ENCODE results near the gene CTNNAL1. TPM values are rescaled to one million over a fixed set of nuclear protein-coding genes. Genes with fewer than 3 reads are reported as not detected.

CTNNAL1 gene
- total RNA-seq, 1 donor from 2014 or later = 61.9 TPM

DNA sequence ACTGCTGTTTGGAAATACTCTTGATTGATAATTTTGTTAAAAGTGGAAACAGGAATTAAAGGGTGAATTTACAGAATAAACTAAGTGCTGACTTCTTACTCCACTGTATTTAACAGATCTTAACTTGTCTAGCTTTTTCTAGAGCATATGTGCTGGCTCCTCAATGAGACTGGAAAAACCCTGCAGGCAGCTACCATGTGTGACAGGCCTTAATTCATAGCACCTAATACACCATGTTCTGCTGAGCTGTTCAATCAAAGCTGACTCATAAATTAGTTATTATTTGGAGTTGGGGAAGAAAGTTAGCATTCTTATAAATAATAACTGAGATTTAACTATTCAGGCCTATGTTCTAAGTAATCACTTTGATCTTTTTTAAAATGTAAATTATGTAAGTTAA is 29.4 kb downstream of the CTNNAL1 start:
- no peak overlapping the region for H3K27ac Mint-ChIP-seq (ENCODE audit: unreplicated experiment)
- peaks cover 14% of the 10 kb centered on the region for H3K36me3 Mint-ChIP-seq (ENCODE audit: low read depth)
- H3K4me1 Mint-ChIP-seq = no peaks in the 10 kb centered on the region
- H3K27me3 Mint-ChIP-seq (ENCODE audit: low read depth) = no peaks in the 10 kb centered on the region
- no peak for DNase-seq (ENCODE audit: low read depth, low spot score)
- H3K4me3 Mint-ChIP-seq = no peak overlapping the region
- TF ChIP-seq, protein P1, sequence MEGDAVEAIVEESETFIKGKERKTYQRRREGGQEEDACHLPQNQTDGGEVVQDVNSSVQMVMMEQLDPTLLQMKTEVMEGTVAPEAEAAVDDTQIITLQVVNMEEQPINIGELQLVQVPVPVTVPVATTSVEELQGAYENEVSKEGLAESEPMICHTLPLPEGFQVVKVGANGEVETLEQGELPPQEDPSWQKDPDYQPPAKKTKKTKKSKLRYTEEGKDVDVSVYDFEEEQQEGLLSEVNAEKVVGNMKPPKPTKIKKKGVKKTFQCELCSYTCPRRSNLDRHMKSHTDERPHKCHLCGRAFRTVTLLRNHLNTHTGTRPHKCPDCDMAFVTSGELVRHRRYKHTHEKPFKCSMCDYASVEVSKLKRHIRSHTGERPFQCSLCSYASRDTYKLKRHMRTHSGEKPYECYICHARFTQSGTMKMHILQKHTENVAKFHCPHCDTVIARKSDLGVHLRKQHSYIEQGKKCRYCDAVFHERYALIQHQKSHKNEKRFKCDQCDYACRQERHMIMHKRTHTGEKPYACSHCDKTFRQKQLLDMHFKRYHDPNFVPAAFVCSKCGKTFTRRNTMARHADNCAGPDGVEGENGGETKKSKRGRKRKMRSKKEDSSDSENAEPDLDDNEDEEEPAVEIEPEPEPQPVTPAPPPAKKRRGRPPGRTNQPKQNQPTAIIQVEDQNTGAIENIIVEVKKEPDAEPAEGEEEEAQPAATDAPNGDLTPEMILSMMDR (conservative IDR thresholded peaks at IDR 0.05) = no peak
- H3K9me3 Mint-ChIP-seq = peaks cover 3% of the 10 kb centered on the region

DNA sequence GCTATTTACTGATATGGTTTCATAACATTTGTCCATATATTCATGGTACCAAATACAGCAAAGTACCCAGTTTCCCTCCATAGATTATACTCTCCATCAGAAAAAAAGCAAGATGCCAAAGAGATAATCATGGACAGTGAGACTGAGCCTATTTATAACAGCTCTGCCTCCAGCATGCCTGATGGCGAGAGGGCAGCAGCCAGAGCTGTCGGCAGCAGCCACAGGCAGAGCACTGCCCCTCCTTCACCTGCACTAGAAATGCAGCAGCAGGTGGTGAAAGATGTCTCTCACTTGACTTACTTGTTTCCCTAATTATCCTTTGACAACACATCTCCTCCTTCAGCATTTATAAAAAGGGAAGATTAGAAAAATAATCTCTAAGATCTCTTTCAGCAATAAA is 32.4 kb downstream of the CTNNAL1 start:
- Mint-ChIP-seq H3K27ac (ENCODE audit: unreplicated experiment) (no peak overlapping the region), H3K36me3 (ENCODE audit: low read depth) (peaks cover 10% of the 10 kb centered on the region), H3K4me3 (no peak overlapping the region), H3K27me3 (ENCODE audit: low read depth) (no peaks in the 10 kb centered on the region), H3K4me1 (no peaks in the 10 kb centered on the region), H3K9me3 (no peaks in the 10 kb centered on the region)
- TF ChIP-seq, protein P1 (conservative IDR thresholded peaks at IDR 0.05) = no peak
- DNase-seq (ENCODE audit: low read depth, low spot score) = no peak

DNA sequence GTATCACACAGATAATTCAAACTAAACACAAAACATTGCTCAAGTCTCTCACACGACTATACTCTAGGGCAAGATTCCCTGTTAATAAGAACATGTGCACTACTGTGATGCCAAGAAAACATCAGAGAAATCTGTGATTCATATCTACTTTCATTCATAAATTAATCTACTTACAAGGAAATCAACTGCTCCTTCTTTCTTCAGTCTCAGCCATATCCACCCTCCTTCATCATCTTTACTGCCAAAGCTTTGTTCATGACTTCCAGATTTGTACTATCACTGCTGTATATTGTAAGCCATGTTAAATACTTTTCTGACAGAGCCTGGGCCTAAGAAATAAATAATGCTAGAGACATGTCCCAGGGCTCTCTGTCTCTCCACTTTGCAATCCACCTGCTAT is 35.1 kb downstream of the CTNNAL1 start:
- Mint-ChIP-seq H3K36me3 (ENCODE audit: low read depth) (peaks cover 14% of the 10 kb centered on the region), H3K27ac (ENCODE audit: unreplicated experiment) (no peak overlapping the region), H3K4me1 (no peaks in the 10 kb centered on the region), H3K9me3 (no peaks in the 10 kb centered on the region), H3K27me3 (ENCODE audit: low read depth) (no peaks in the 10 kb centered on the region), H3K4me3 (no peak overlapping the region)
- TF ChIP-seq, protein P1 (conservative IDR thresholded peaks at IDR 0.05) = no peak
- no peak for DNase-seq (ENCODE audit: low read depth, low spot score)

DNA sequence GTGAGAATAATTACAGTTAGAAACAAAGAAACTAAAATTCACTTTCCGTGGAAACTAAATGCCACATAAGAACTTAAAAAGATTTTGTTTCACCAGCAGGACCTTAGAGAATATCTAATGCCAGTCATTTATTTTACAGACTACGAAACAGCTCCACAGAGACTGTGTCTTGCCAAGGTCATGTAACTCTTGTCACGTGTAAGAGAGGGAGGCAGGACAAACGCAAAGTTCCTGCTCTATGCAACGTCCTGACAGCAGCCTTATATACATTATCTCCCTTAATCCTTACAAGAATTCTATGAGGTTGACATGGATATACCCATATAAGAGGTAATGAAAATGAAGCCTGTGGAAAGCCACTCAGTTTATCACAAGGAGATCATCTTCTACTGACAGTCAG is 39.4 kb downstream of the CTNNAL1 start:
- no peak overlapping the region for H3K27ac Mint-ChIP-seq (ENCODE audit: unreplicated experiment)
- H3K36me3 Mint-ChIP-seq (ENCODE audit: low read depth) = peaks cover 28% of the 10 kb centered on the region
- peaks cover 7% of the 10 kb centered on the region for H3K9me3 Mint-ChIP-seq
- no peak for DNase-seq (ENCODE audit: low read depth, low spot score)
- TF ChIP-seq, protein P1 (conservative IDR thresholded peaks at IDR 0.05) = no peak
- no peaks in the 10 kb centered on the region for H3K27me3 Mint-ChIP-seq (ENCODE audit: low read depth)
- no peaks in the 10 kb centered on the region for H3K4me1 Mint-ChIP-seq
- no peak overlapping the region for H3K4me3 Mint-ChIP-seq

DNA sequence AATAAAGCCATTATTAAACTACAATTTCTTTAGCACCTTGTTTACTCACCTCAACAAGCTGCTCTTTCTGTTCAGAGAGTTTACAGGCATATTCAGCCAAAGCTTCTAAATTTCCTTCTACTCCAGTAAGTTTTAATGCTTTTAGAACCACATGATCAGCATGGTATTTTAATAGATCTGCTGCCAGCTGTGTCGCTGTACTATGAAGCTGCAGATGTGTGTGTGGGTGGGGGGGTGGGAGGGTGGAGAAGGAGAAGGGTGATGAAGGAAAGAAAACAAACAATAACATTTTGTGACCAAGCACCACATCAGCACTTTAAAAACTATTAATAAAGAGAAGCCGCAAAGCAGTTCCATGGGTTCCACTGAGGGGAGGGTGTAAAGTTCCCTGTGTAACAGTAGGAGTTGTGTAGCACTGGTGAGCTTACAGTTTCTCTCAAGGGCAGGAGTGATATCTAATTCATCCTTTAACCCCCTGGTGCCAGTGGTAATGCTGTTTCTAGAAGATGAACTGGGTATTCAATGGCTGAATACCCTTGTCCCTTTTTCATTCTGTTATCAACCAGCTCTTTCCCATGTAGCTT is 40.6 kb downstream of the CTNNAL1 start:
- Mint-ChIP-seq H3K27ac (ENCODE audit: unreplicated experiment) (no peak overlapping the region), H3K36me3 (ENCODE audit: low read depth) (peaks cover 27% of the 10 kb centered on the region), H3K27me3 (ENCODE audit: low read depth) (no peaks in the 10 kb centered on the region), H3K4me1 (no peaks in the 10 kb centered on the region), H3K9me3 (peaks cover 7% of the 10 kb centered on the region), H3K4me3 (no peak overlapping the region)
- TF ChIP-seq, protein P1 (conservative IDR thresholded peaks at IDR 0.05) = no peak
- no peak for DNase-seq (ENCODE audit: low read depth, low spot score)

Measured in neural crest cell (in vitro differentiated cells).